HG03097 (cell line): ENCODE results near the gene CIB2.

Experiments
- ATAC-seq: cut with Tn5 transposase; IDR thresholded peaks from one replicate; pipeline ENCODE4 v1.9.1; 2021; ENCODE audit not compliant: unreplicated experiment, low FRiP score

CIB2 gene

GRCh38 chr15:78149805-78150751, 18.8 kb upstream of the CIB2 start:
- no peak for ATAC-seq

- peak; percentile 78 for ATAC-seq
These were observed 18.0 kb upstream of the CIB2 start, which contains the start of gene IDH3A for GRCh38 chr15:78149068-78149804. Gene IDH3A, plus strand, starts transcription at chr15:78149362. Its CDS starts 42 bp downstream, at chr15:78149404.

- no peak for ATAC-seq
These were observed 17.3 kb upstream of the CIB2 start for GRCh38 chr15:78148392-78149067.

GRCh38 chr15:78147566-78147965, 16.3 kb upstream of the CIB2 start:
- no peak for ATAC-seq

- no peak for ATAC-seq
These were observed 15.3 kb upstream of the CIB2 start for GRCh38 chr15:78146425-78147154.

GRCh38 chr15:78142332-78142731, 11.1 kb upstream of the CIB2 start:
- no peak for ATAC-seq

- no peak for ATAC-seq
These were observed 9.0 kb upstream of the CIB2 start for GRCh38 chr15:78140292-78140691.

- no peak for ATAC-seq
These were observed 8.3 kb upstream of the CIB2 start for GRCh38 chr15:78139578-78139977.

- ATAC-seq, result no peak
These were observed 2.6 kb upstream of the CIB2 start for GRCh38 chr15:78133801-78134200.

- ATAC-seq, result peak; percentile 12
These were observed 565 bp downstream of the CIB2 start for GRCh38 chr15:78130466-78131294.

- no peak for ATAC-seq
These were observed 1.4 kb downstream of the CIB2 start for GRCh38 chr15:78129751-78130287.

- no peak for ATAC-seq
These were observed 2.0 kb downstream of the CIB2 start for GRCh38 chr15:78129077-78129750.

- ATAC-seq, result no peak
These were observed 3.4 kb downstream of the CIB2 start for GRCh38 chr15:78127882-78128281.

- no peak for ATAC-seq
These were observed 6.0 kb downstream of the CIB2 start for GRCh38 chr15:78125267-78125666.

GRCh38 chr15:78120523-78120922, 10.7 kb downstream of the CIB2 start:
- ATAC-seq, result no peak

GRCh38 chr15:78112551-78112950, 18.7 kb downstream of the CIB2 start:
- ATAC-seq, result no peak

GRCh38 chr15:78111788-78112187, 19.5 kb downstream of the CIB2 start:
- ATAC-seq, result no peak

GRCh38 chr15:78110916-78111475, 20.2 kb downstream of the CIB2 start:
- ATAC-seq, result no peak
